GM12872 (cell line): ENCODE data around the gene PALB2.

Source experiments
- TF ChIP-seq, protein P1 (sequence below): IDR thresholded peaks from 3 replicates; pipeline ENCODE4 v1.5.1; 2011; ENCODE audit warnings: low read depth, mild to moderate bottlenecking, low read length, moderate library complexity; ENCODE audit not compliant: insufficient read depth

Gene PALB2

GRCh38 chr16:23590181-23590580 lies 50.9 kb downstream of the PALB2 start:
- TF ChIP-seq, protein P1, sequence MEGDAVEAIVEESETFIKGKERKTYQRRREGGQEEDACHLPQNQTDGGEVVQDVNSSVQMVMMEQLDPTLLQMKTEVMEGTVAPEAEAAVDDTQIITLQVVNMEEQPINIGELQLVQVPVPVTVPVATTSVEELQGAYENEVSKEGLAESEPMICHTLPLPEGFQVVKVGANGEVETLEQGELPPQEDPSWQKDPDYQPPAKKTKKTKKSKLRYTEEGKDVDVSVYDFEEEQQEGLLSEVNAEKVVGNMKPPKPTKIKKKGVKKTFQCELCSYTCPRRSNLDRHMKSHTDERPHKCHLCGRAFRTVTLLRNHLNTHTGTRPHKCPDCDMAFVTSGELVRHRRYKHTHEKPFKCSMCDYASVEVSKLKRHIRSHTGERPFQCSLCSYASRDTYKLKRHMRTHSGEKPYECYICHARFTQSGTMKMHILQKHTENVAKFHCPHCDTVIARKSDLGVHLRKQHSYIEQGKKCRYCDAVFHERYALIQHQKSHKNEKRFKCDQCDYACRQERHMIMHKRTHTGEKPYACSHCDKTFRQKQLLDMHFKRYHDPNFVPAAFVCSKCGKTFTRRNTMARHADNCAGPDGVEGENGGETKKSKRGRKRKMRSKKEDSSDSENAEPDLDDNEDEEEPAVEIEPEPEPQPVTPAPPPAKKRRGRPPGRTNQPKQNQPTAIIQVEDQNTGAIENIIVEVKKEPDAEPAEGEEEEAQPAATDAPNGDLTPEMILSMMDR, result no peak

GRCh38 chr16:23587726-23588125 lies 53.4 kb downstream of the PALB2 start:
- TF ChIP-seq, protein P1, result no peak

DNA sequence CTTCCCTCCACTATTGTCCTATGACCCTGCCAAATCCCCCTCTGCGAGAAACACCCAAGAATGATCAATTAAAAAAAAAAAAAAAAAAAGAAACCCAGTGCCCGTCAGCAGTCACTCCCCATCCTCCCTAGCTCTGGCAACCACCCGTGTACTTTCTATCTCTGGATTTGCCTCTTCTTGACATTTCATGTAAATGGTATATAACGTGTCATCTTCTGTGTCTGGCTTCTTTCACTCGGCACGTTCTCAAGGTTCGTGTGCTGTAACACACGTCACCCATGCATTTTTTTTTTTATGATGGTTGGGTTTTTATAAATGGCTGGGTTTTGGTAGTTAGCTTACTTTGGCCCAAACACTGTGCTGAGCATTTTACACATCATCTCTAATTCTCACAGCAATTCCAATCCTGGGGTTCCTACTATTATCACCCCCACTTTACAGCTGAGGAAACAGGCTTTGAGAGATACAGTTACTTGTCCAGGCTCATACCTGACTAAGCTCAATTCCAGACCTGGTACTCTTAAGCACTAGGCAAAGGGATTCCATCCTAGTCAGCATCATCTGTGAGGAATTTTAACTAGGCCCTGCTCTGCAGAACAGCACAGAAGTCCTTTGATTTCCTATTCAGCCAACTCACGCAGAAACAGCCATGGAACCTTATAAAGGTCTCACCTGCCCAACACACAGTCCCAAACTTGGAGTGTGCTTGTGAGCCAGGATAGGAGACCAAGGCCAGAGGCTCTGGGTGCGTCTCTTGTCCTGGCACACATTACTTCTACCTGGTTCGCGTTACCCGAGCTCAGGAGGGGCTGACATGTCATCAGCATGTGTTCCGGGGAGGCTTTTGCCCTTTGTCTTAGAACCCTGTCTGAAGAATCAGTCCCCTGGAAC lies 56.7 kb downstream of the PALB2 start:
- TF ChIP-seq, protein P1, result no peak

DNA sequence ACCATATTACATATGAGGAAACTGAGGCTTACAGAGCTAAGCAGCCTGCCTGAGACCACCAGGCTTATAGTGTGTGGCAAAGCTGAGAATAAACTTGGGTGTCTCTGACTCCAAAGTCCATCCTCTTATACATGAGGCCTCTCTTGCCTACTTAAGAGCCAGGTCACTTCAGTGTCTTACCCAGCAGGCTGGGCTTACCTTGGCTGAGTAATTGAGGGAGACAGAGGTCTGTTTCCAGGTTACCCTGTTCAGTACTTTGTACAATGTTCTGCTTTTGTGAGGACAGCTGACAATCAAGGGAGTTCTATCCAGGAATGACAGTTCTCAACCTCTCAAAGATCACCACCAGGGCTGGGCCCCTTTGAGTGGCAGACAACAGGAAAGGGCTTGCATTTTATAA lies 59.3 kb downstream of the PALB2 start:
- TF ChIP-seq, protein P1, result no peak

GRCh38 chr16:23580391-23580790 lies 60.7 kb downstream of the PALB2 start:
- TF ChIP-seq, protein P1, result no peak

GRCh38 chr16:23579371-23579770 lies 61.7 kb downstream of the PALB2 start:
- TF ChIP-seq, protein P1, result no peak

DNA sequence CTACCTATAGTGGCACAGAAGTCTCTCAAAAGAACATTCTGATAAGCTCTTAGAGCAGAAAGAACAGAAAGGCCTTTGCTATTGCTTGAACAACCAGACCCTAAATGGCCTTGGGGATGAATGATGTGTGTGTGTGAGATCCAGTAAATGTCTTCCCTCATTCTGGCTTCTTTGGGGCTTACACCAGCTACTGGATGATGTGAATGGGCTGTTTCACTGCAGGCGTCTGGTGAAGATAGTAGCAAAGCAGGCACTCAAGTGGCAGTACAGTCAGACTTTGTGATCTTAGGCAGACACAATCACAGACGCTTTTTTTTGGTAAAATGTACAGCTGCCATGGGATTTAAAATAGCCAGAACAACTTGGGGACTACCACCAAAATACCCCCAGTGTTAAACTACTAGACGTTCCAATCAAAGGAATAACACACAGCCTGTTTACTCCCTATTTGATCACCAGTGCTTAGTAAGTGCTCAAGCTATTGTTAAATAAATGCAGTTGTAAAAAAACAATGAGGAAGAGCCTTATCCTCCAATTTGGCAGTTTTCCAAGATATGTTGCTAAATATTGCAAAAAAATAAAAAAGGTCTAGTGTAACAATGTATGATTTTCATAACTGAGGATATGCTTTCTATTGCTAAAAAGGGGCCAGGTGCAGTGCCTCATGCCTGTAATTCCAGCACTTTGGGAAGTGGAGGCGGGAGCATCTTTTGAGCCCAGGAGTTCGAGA lies 62.8 kb downstream of the PALB2 start:
- TF ChIP-seq, protein P1, result no peak
